ENCODE data around the gene ATRNL1. TPM values are rescaled to one million over a fixed set of nuclear protein-coding genes. Genes with fewer than 3 reads are reported as not detected.

ATRNL1 gene
- polyA plus RNA-seq, 1 donor from 2014 or later = 47.8 TPM

- Histone ChIP-seq H3K4me2 (ENCODE audit: low read length) (no peak overlapping the region), H3K79me2 (replicated peaks; ENCODE audit: insufficient read depth, low read length) (no peaks in the 10 kb centered on the region), H2AFZ (ENCODE audit: low read depth, low read length) (no peak overlapping the region), H3K27me3 (ENCODE audit: insufficient read depth, low read depth, low read length) (no peaks in the 10 kb centered on the region), H3F3A (ENCODE audit: insufficient read depth, low read length, poor library complexity, severe bottlenecking) (no peaks in the 10 kb centered on the region), H3K9ac (ENCODE audit: low read length) (no peak overlapping the region), H3K36me3 (ENCODE audit: insufficient read depth, low read length) (no peaks in the 10 kb centered on the region), H4K20me1 (ENCODE audit: insufficient read depth) (no peaks in the 10 kb centered on the region), H3K9me3 (ENCODE audit: low read length) (no peaks in the 10 kb centered on the region), H3K27ac (ENCODE audit: low read length) (no peak overlapping the region), H3K9me2 (ENCODE audit: insufficient read depth, low read length) (no peaks in the 10 kb centered on the region), H3K4me3 (ENCODE audit: low read length) (no peak overlapping the region)
- TF ChIP-seq POLR2AphosphoS5 (IDR thresholded peaks at IDR 0.05) (no peak), RAD21 (conservative IDR thresholded peaks at IDR 0.05) (no peak), SMC3 (conservative IDR thresholded peaks at IDR 0.05; ENCODE audit: poor library complexity) (no peak), EP300 (conservative IDR thresholded peaks at IDR 0.05; ENCODE audit: poor library complexity, severe bottlenecking) (no peak), TAF1 (IDR thresholded peaks at IDR 0.05; ENCODE audit: low read depth) (no peak), REST (IDR thresholded peaks at IDR 0.05; ENCODE audit: borderline replicate concordance) (no peak), MXI1 (conservative IDR thresholded peaks at IDR 0.05; ENCODE audit: poor library complexity, severe bottlenecking) (no peak), EZH2 (IDR thresholded peaks at IDR 0.05; ENCODE audit: borderline replicate concordance, insufficient read depth, low read length, poor library complexity, severe bottlenecking) (no peak)
- TF ChIP-seq, protein P1, sequence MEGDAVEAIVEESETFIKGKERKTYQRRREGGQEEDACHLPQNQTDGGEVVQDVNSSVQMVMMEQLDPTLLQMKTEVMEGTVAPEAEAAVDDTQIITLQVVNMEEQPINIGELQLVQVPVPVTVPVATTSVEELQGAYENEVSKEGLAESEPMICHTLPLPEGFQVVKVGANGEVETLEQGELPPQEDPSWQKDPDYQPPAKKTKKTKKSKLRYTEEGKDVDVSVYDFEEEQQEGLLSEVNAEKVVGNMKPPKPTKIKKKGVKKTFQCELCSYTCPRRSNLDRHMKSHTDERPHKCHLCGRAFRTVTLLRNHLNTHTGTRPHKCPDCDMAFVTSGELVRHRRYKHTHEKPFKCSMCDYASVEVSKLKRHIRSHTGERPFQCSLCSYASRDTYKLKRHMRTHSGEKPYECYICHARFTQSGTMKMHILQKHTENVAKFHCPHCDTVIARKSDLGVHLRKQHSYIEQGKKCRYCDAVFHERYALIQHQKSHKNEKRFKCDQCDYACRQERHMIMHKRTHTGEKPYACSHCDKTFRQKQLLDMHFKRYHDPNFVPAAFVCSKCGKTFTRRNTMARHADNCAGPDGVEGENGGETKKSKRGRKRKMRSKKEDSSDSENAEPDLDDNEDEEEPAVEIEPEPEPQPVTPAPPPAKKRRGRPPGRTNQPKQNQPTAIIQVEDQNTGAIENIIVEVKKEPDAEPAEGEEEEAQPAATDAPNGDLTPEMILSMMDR (IDR thresholded peaks at IDR 0.05; ENCODE audit: poor library complexity, severe bottlenecking) = no peak
Measured at GRCh38 chr10:115802911-115803310, 709.7 kb downstream of the ATRNL1 start.

GRCh38 chr10:115814542-115814941 lies 721.4 kb downstream of the ATRNL1 start:
- no peak overlapping the region for H3K27ac ChIP-seq (ENCODE audit: low read length)
- H3K9ac ChIP-seq (ENCODE audit: low read length) = no peak overlapping the region
- no peak overlapping the region for H3K4me2 ChIP-seq (ENCODE audit: low read length)
- H4K20me1 ChIP-seq (ENCODE audit: insufficient read depth) = no peaks in the 10 kb centered on the region
- no peak overlapping the region for H3K4me3 ChIP-seq (ENCODE audit: low read length)
- no peaks in the 10 kb centered on the region for H3K9me2 ChIP-seq (ENCODE audit: insufficient read depth, low read length)
- no peaks in the 10 kb centered on the region for H3K36me3 ChIP-seq (ENCODE audit: insufficient read depth, low read length)
- no peak overlapping the region for H2AFZ ChIP-seq (ENCODE audit: low read depth, low read length)
- no peaks in the 10 kb centered on the region for H3K79me2 ChIP-seq (replicated peaks; ENCODE audit: insufficient read depth, low read length)
- TF ChIP-seq POLR2AphosphoS5 (IDR thresholded peaks at IDR 0.05) (no peak), MXI1 (conservative IDR thresholded peaks at IDR 0.05; ENCODE audit: poor library complexity, severe bottlenecking) (no peak), EP300 (conservative IDR thresholded peaks at IDR 0.05; ENCODE audit: poor library complexity, severe bottlenecking) (no peak), RAD21 (conservative IDR thresholded peaks at IDR 0.05) (no peak), REST (IDR thresholded peaks at IDR 0.05; ENCODE audit: borderline replicate concordance) (no peak), EZH2 (IDR thresholded peaks at IDR 0.05; ENCODE audit: borderline replicate concordance, insufficient read depth, low read length, poor library complexity, severe bottlenecking) (no peak), SMC3 (conservative IDR thresholded peaks at IDR 0.05; ENCODE audit: poor library complexity) (no peak), TAF1 (IDR thresholded peaks at IDR 0.05; ENCODE audit: low read depth) (no peak)
- TF ChIP-seq, protein P1 (IDR thresholded peaks at IDR 0.05; ENCODE audit: poor library complexity, severe bottlenecking) = no peak
- no peaks in the 10 kb centered on the region for H3F3A ChIP-seq (ENCODE audit: insufficient read depth, low read length, poor library complexity, severe bottlenecking)
- no peaks in the 10 kb centered on the region for H3K9me3 ChIP-seq (ENCODE audit: low read length)
- no peaks in the 10 kb centered on the region for H3K27me3 ChIP-seq (ENCODE audit: insufficient read depth, low read depth, low read length)
